ENCODE results near the gene VPS35L.
"Not testable (repeated sequence)": the region's sequence is repeated elsewhere in the genome, so short reads cannot be mapped to it uniquely, and the experiment has no call there.

VPS35L gene

DNA sequence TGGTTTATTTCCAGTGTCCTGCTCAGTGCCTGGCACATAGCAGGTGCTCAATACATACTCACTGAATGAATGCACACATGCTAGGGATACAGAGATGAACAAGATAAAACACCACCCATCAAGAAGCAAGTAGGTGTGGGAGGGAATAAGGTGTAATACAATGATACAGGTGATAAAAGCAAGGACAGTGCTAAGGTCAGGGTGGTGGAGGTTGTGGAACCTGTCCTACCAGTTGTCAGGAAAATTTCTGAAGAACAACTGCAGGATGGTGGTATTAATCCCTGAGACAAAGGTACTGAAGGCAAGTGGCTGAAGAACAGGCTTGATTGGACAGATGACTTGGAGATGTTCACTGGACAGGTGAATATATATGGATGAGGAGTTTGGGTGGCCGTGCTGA is 160.7 kb downstream of the VPS35L start:
- H3K9me3 ChIP-seq (ENCODE audit: control insufficient read depth, insufficient read depth, low read length) = no peaks in the 10 kb centered on the region
- H3K27me3 ChIP-seq (ENCODE audit: control insufficient read depth, insufficient read depth, low read length) = no peaks in the 10 kb centered on the region
- peak overlapping the region; percentile 15; the same call in 1 of the 2 replicates for H3K9ac ChIP-seq (ENCODE audit: low read depth, low read length)
- H3K4me3 ChIP-seq (ENCODE audit: low read depth, low read length) = peak overlapping the region; percentile 85
- peaks cover 51% of the 10 kb centered on the region for H3K36me3 ChIP-seq (ENCODE audit: control insufficient read depth, insufficient read depth, low read length)
- peaks cover 32% of the 10 kb centered on the region for H3K4me1 ChIP-seq (ENCODE audit: control insufficient read depth, insufficient read depth, low read length)
- H3K27ac ChIP-seq (ENCODE audit: low read depth, low read length) = no peak overlapping the region

DNA sequence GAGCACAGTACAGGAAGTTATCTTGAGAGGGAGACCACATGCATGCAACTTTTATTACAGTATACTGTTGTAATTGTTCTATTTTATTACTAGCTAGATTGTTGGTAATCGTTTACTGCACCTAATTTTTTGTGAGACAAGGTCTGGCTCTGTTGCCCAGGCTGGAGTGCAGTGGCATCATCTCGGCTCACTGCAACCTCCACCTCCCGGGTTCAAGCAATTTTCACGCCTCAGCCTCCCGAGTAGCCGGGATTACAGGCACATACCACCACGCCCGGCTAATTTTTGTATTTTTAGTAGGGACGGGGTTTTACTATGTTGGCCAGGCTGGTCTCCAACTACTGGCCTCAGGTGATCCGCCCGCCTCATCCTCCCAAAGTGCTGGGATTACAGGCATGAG is 161.2 kb downstream of the VPS35L start:
- not testable (repeated sequence) for H3K27ac ChIP-seq (ENCODE audit: low read depth, low read length); H3K27me3 ChIP-seq (ENCODE audit: control insufficient read depth, insufficient read depth, low read length)

DNA sequence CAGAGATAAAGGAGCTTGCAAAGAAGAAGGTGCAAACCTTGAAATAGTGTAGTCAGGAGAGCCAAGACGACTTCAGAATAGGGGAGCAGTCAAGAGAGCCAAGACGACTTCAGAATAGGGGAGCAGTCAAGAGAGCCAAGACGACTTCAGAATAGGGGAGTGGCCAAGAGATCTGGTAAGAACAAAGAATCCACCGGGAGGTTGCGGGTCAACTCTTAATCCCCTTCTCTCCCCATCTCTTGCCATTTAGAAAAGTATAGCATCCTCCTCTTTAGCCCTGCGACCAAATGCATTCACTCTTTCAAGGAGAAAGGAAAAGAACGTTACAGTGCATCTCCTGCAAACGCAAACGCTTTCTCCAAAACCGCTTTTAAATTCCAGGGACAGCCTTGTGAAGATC is 161.8 kb downstream of the VPS35L start:
- H3K4me1 ChIP-seq (ENCODE audit: control insufficient read depth, insufficient read depth, low read length) = peaks cover 23% of the 10 kb centered on the region
- peak overlapping the region; percentile 97 for H3K27ac ChIP-seq (ENCODE audit: low read depth, low read length)

More for the DNA sequence above, 161.2 kb downstream of the VPS35L start:
- Histone ChIP-seq H3K9ac (ENCODE audit: low read depth, low read length) (peak overlapping the region; percentile 15; the same call in 1 of the 2 replicates), H3K36me3 (ENCODE audit: control insufficient read depth, insufficient read depth, low read length) (peaks cover 46% of the 10 kb centered on the region), H3K4me3 (ENCODE audit: low read depth, low read length) (peak overlapping the region; percentile 85), H3K4me1 (ENCODE audit: control insufficient read depth, insufficient read depth, low read length) (peaks cover 27% of the 10 kb centered on the region)
- not testable (repeated sequence) for H3K9me3 ChIP-seq (ENCODE audit: control insufficient read depth, insufficient read depth, low read length)

DNA sequence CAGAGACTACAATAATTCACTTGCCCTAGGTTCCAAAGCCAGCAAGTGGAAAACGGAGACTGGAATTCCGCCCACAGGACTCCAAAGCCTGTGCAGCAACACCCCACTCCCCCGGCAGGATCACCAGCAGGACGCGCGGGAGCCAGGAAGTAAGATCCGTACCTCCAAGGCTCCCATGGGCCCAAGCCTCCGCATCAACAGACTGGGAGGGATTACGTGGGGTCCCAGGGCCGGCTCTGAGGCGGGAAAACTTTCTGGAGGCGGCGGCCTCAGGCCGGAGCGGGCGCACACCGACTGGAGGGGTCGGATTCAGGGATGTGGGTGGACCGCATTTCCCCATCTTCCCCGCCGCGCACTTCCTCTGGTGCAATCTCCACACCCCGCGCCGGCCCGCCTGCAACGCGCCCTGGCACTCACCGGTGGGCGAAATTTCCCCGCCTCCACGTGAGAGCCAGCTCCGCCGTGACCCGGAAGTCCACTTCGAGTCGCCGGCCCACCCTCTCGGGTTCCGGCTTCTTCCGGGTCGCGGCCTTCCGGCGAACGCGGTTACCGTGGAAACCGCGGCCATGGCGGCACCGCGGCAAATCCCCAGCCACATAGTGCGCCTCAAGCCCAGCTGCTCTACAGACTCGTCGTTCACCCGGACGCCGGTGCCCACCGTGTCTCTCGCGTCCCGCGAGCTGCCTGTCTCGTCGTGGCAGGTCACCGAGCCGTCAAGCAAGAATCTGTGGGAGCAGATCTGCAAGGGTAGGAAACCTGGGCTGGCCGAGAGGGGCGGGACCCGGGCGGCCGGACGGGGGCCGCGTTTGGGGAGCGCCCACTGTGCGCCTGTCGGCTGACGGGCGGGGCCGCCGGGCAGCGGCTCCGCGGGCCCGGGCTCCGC is 162.5 kb downstream of the VPS35L start, which contains the start of the genes IQCK and KNOP1:
Gene IQCK, plus strand, starts transcription at position 531 of the 883 bp plus-strand sequence. Its CDS starts 36 bp downstream, at position 567.
Gene KNOP1, minus strand, starts transcription at position 487 of the 883 bp plus-strand sequence. CDS start 3,192 bp downstream, outside the sequence.
- Histone ChIP-seq H3K36me3 (ENCODE audit: control insufficient read depth, insufficient read depth, low read length) (peaks cover 34% of the 10 kb centered on the region), H3K27ac (ENCODE audit: low read depth, low read length) (peak within 1 kb of the TSS; percentile 97), H3K4me3 (ENCODE audit: low read depth, low read length) (peak within 1 kb of the TSS; percentile 85), H3K4me1 (ENCODE audit: control insufficient read depth, insufficient read depth, low read length) (peaks cover 19% of the 10 kb centered on the region), H3K27me3 (ENCODE audit: control insufficient read depth, insufficient read depth, low read length) (no peaks in the 10 kb centered on the region), H3K9me3 (ENCODE audit: control insufficient read depth, insufficient read depth, low read length) (no peaks in the 10 kb centered on the region), H3K9ac (ENCODE audit: low read depth, low read length) (peak within 1 kb of the TSS; percentile 95)

More for the DNA sequence above, 161.8 kb downstream of the VPS35L start:
- Histone ChIP-seq H3K9ac (ENCODE audit: low read depth, low read length) (peak overlapping the region; percentile 95), H3K9me3 (ENCODE audit: control insufficient read depth, insufficient read depth, low read length) (no peaks in the 10 kb centered on the region), H3K27me3 (ENCODE audit: control insufficient read depth, insufficient read depth, low read length) (no peaks in the 10 kb centered on the region), H3K36me3 (ENCODE audit: control insufficient read depth, insufficient read depth, low read length) (peaks cover 40% of the 10 kb centered on the region), H3K4me3 (ENCODE audit: low read depth, low read length) (peak overlapping the region; percentile 85)

DNA sequence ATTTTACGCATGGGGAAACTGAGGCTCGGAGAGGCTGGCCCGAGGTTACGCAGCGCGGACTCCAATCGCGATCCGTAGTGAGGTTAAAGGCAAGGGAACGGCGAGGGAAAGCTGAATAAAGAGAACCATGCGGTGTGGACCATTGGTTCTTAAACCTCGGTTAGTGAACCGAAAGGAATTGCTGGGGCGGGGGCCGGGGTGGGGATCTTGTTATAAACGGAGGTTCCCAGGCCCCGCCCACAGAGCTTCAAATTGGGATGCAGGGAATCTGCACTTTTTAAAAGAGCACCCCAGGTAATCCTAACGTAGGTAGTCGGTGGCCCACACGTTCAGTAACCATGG is 163.1 kb downstream of the VPS35L start:
- Histone ChIP-seq H3K9me3 (ENCODE audit: control insufficient read depth, insufficient read depth, low read length) (no peaks in the 10 kb centered on the region), H3K27ac (ENCODE audit: low read depth, low read length) (peak overlapping the region; percentile 97), H3K4me1 (ENCODE audit: control insufficient read depth, insufficient read depth, low read length) (peaks cover 22% of the 10 kb centered on the region), H3K27me3 (ENCODE audit: control insufficient read depth, insufficient read depth, low read length) (no peaks in the 10 kb centered on the region), H3K9ac (ENCODE audit: low read depth, low read length) (peak overlapping the region; percentile 39; the same call in 1 of the 2 replicates), H3K36me3 (ENCODE audit: control insufficient read depth, insufficient read depth, low read length) (peaks cover 27% of the 10 kb centered on the region), H3K4me3 (ENCODE audit: low read depth, low read length) (peak overlapping the region; percentile 85)

DNA sequence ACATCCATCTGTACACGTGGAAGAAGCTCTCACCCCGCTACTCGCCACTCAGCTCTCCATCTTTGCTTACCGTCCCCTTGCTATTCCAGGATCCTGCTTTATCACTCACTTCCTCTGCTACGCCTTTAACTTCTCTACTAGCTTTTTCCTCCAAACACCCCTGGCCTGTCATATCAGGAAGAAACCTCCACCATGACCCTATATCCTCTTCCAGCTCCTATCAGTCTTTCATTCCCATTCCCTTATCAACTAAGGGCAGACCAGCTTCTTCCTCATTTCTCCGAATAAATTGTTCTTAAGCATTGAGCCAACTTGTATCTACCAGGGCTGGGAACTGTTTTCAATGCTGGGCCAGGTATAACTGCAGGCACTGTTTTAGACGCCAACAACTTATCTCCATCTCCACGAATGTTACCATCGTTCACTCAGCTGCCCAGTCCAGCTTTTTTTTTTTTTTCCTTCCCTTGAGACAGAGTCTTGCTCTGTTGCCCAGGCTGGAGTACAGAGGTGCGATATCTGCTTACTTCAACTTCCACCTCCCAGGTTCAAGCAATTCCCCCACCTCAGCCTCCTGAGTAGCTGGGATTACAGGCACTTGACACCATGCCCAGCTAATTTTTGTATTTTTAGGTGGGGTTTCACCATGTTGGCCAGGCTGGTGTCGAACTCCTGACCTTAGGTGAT is 166.9 kb downstream of the VPS35L start:
- Histone ChIP-seq H3K4me3 (ENCODE audit: low read depth, low read length) (no peak overlapping the region), H3K27ac (ENCODE audit: low read depth, low read length) (no peak overlapping the region), H3K4me1 (ENCODE audit: control insufficient read depth, insufficient read depth, low read length) (peaks cover 13% of the 10 kb centered on the region), H3K27me3 (ENCODE audit: control insufficient read depth, insufficient read depth, low read length) (no peaks in the 10 kb centered on the region), H3K9me3 (ENCODE audit: control insufficient read depth, insufficient read depth, low read length) (no peaks in the 10 kb centered on the region), H3K36me3 (ENCODE audit: control insufficient read depth, insufficient read depth, low read length) (no peaks in the 10 kb centered on the region), H3K9ac (ENCODE audit: low read depth, low read length) (no peak overlapping the region)

DNA sequence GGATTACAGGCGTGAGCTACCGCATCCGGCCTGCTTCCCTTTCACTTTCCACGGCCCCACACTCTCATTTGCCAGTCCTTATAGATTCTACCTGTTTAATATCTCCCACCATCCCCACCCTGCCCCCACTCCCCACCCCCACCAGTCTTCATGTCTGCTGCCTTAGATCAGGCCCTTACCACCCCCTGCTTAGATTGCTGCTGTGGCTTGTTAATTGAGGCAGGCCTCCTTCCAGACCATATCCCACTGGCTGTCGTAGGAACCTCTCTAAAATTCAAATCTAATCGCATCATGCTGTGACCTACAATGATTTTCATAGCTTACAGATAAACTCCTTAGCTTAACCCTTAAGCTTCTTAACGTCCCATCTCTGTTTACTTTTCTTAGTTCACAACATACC is 167.5 kb downstream of the VPS35L start:
- Histone ChIP-seq H3K36me3 (ENCODE audit: control insufficient read depth, insufficient read depth, low read length) (no peaks in the 10 kb centered on the region), H3K9me3 (ENCODE audit: control insufficient read depth, insufficient read depth, low read length) (no peaks in the 10 kb centered on the region), H3K4me1 (ENCODE audit: control insufficient read depth, insufficient read depth, low read length) (peaks cover 13% of the 10 kb centered on the region), H3K27me3 (ENCODE audit: control insufficient read depth, insufficient read depth, low read length) (no peaks in the 10 kb centered on the region), H3K27ac (ENCODE audit: low read depth, low read length) (no peak overlapping the region), H3K4me3 (ENCODE audit: low read depth, low read length) (no peak overlapping the region), H3K9ac (ENCODE audit: low read depth, low read length) (no peak overlapping the region)

DNA sequence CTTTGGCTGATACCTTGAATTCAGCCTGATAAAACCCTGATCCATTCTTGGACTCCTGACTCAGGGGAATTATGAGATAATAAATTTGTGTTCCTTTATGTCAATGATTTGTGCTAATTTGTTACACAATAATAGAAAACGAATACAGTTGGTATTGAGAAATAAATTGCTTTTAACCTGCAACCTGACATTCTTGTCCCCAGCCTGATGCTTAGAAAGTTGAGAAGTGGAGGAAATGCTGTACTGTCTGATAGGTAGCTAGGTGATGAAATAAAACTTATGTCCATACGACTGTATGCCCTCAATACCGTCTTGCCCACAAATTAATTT is 173.1 kb downstream of the VPS35L start:
- Histone ChIP-seq H3K27me3 (ENCODE audit: control insufficient read depth, insufficient read depth, low read length) (no peaks in the 10 kb centered on the region), H3K4me1 (ENCODE audit: control insufficient read depth, insufficient read depth, low read length) (no peaks in the 10 kb centered on the region), H3K27ac (ENCODE audit: low read depth, low read length) (no peak overlapping the region), H3K9me3 (ENCODE audit: control insufficient read depth, insufficient read depth, low read length) (no peaks in the 10 kb centered on the region), H3K36me3 (ENCODE audit: control insufficient read depth, insufficient read depth, low read length) (no peaks in the 10 kb centered on the region), H3K9ac (ENCODE audit: low read depth, low read length) (no peak overlapping the region), H3K4me3 (ENCODE audit: low read depth, low read length) (no peak overlapping the region)

DNA sequence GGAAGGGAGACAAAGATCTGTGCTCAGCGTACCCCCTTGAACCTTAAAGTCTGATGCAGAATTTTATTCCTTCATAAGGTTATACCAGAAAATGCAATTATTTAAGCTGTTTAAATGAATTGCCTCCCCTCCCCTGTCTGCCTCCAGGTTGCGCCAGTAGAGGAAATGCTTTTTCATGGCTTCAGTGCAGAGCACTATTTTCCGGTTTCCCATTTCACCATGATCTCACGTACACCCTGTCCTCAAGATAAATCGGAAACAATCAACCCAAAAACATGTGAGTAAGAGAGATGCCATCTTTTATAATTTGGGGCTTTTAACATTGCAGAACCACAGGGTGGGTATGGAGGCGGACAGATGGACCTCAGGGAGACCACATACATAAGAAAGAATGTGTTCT is 178.0 kb downstream of the VPS35L start:
- no peaks in the 10 kb centered on the region for H3K9me3 ChIP-seq (ENCODE audit: control insufficient read depth, insufficient read depth, low read length)
- no peaks in the 10 kb centered on the region; the same call in 1 of the 2 replicates for H3K4me1 ChIP-seq (ENCODE audit: control insufficient read depth, insufficient read depth, low read length)
- no peak overlapping the region for H3K4me3 ChIP-seq (ENCODE audit: low read depth, low read length)
- peaks cover 5% of the 10 kb centered on the region; the same call in 1 of the 2 replicates for H3K36me3 ChIP-seq (ENCODE audit: control insufficient read depth, insufficient read depth, low read length)
- H3K9ac ChIP-seq (ENCODE audit: low read depth, low read length) = no peak overlapping the region
- H3K27me3 ChIP-seq (ENCODE audit: control insufficient read depth, insufficient read depth, low read length) = no peaks in the 10 kb centered on the region
- H3K27ac ChIP-seq (ENCODE audit: low read depth, low read length) = no peak overlapping the region

DNA sequence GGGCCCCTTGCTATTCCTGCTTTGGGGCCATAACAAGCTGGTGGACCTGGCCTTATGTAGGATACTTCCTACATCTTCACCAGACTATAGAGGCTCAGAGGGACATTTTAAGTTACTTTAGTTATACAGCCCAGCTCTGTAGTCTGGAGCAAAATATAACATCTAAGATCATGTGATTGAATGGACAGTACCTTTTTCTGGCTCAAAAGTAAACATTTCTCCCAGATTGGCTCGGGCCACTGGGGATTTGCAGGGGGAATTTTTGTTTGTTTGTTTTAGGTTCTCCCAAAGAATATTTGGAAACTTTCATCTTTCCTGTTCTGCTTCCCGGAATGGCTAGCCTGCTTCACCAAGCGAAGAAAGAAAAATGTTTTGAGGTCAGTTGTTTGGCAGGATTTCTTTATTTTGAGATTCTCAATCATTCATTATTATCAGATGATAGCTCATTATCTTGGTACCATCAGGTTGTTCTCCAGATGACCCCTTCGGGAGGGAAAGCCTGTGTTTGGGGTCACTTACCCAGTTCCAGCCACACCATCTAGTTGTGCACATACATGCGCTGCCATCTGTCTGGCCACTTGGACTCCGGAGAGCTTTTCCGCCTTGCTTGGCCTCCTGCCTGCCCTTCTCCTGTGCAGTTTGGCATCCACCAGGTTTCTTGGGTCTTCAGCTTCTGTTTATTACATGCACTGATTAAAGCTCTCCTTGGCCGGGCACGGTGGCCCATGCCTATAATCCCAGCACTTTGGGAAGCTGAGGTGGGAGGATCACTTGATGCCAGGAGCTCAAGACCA is 179.8 kb downstream of the VPS35L start:
- no peaks in the 10 kb centered on the region for H3K27me3 ChIP-seq (ENCODE audit: control insufficient read depth, insufficient read depth, low read length)
- H3K36me3 ChIP-seq (ENCODE audit: control insufficient read depth, insufficient read depth, low read length) = peaks cover 5% of the 10 kb centered on the region; the same call in 1 of the 2 replicates
- H3K27ac ChIP-seq (ENCODE audit: low read depth, low read length) = no peak overlapping the region
- H3K4me1 ChIP-seq (ENCODE audit: control insufficient read depth, insufficient read depth, low read length) = no peaks in the 10 kb centered on the region; the same call in 1 of the 2 replicates
- H3K4me3 ChIP-seq (ENCODE audit: low read depth, low read length) = no peak overlapping the region
- no peak overlapping the region for H3K9ac ChIP-seq (ENCODE audit: low read depth, low read length)
- H3K9me3 ChIP-seq (ENCODE audit: control insufficient read depth, insufficient read depth, low read length) = no peaks in the 10 kb centered on the region
